PC-9 (cell line): ENCODE data around the gene ROPN1. TPM values are rescaled to one million over a fixed set of nuclear protein-coding genes. Genes with fewer than 3 reads are reported as not detected.
A peak's percentile ranks its signal among the peaks of the same experiment; 100 is the strongest.

Experiments
- BruUV-seq: library from RNA; stranded (reverse); fragments of 400-500 nt; replicated peaks from 2 replicates; lab custom pipeline; 2021; lab: Mats Ljungman, UMichigan
- CTCF ChIA-PET: fragments of 300-600 bp; sonication (Branson Sonifier 250); formaldehyde crosslinking; loops from one replicate; lab custom pipeline; 2022; ENCODE audit warnings: antibody characterized with exemption; lab: Charles Lee
- POLR2A ChIA-PET: fragments of 300-600 bp; sonication (Branson Sonifier 250); formaldehyde crosslinking; loops from one replicate; lab custom pipeline; 2022; ENCODE audit warnings: antibody characterized with exemption; ENCODE audit not compliant: unreplicated experiment; lab: Charles Lee
- DNase-seq, 2 experiments: peaks; one replicate each; pipeline versions ENCODE4 v3.0.0 to v3.0.0-alpha.2; 2015 to 2022; ENCODE audit warnings: mixed read lengths in 1 of 2
- H2AFZ ChIP-seq: fragments of 200-600 bp; sonication (generic); 2 replicates; pipeline ENCODE4 v1.8.1; 2017; ENCODE audit warnings: antibody characterized with exemption
- H3F3A ChIP-seq: fragments of 200-600 bp; sonication (generic); 2 replicates; pipeline ENCODE4 v1.8.1; 2017; ENCODE audit warnings: antibody characterized with exemption, mild to moderate bottlenecking, low read depth; ENCODE audit not compliant: insufficient read depth
- H3K27ac ChIP-seq: fragments of 200-600 bp; sonication (generic); 2 replicates; pipeline ENCODE4 v1.6.1; 2016; ENCODE audit warnings: mixed run types
- H3K27me3 ChIP-seq: fragments of 200-600 bp; sonication (generic); 2 replicates; pipeline ENCODE4 v1.6.1; 2016; ENCODE audit warnings: low read depth, mixed run types; ENCODE audit not compliant: insufficient read depth
- H3K36me3 ChIP-seq: fragments of 200-600 bp; sonication (generic); 2 replicates; pipeline ENCODE4 v1.6.1; 2016; ENCODE audit warnings: low read depth, mixed run types
- H3K4me1 ChIP-seq: fragments of 200-600 bp; sonication (generic); replicated peaks from 2 replicates; pipeline ENCODE4 v1.6.1; 2016; ENCODE audit warnings: mixed run types; ENCODE audit not compliant: insufficient read depth
- H3K4me2 ChIP-seq: fragments of 200-600 bp; sonication (generic); 2 replicates; pipeline ENCODE4 v1.6.1; 2017; ENCODE audit warnings: mixed run types
- H3K4me3 ChIP-seq: fragments of 200-600 bp; sonication (generic); 2 replicates; pipeline ENCODE4 v1.6.1; 2016; ENCODE audit warnings: mixed run types
- H3K79me2 ChIP-seq: fragments of 200-600 bp; sonication (generic); 2 replicates; pipeline ENCODE4 v1.6.1; 2017; ENCODE audit warnings: low read depth, mixed run types
- H3K9me2 ChIP-seq: fragments of 200-600 bp; sonication (generic); 2 replicates; pipeline ENCODE4 v1.8.1; 2017; ENCODE audit warnings: mild to moderate bottlenecking; ENCODE audit not compliant: insufficient read depth
- H3K9me3 ChIP-seq: fragments of 200-600 bp; sonication (generic); 2 replicates; pipeline ENCODE4 v1.8.1; 2016; ENCODE audit warnings: low read depth; ENCODE audit not compliant: insufficient read depth
- H4K20me1 ChIP-seq: fragments of 200-600 bp; sonication (generic); 2 replicates; pipeline ENCODE4 v1.8.1; 2017; ENCODE audit not compliant: insufficient read depth
- EZH2 ChIP-seq: fragments of 200-600 bp; sonication (generic); IDR thresholded peaks from 2 replicates; pipeline ENCODE4 v1.8.0; 2017; ENCODE audit warnings: antibody characterized with exemption, low read depth
- intact Hi-C: fragments of 100-400 bp; cut with micrococcal nuclease; formaldehyde crosslinking; loops from one replicate; pipeline ENCODE4 v1.10.0; 2022; ENCODE audit not compliant: unreplicated experiment
- total RNA-seq: library from RNA; stranded (reverse); gene quantifications from 2 replicates; pipeline ENCODE4 v1.2.3, GENCODE V29; 2021
- TF ChIP-seq, protein P1 (sequence below): fragments of 200-600 bp; sonication (generic); conservative IDR thresholded peaks from 2 replicates; pipeline ENCODE4 v1.6.1; 2017; ENCODE audit warnings: mixed run types, antibody characterized with exemption, mild to moderate bottlenecking, moderate library complexity

Gene ROPN1
- total RNA-seq, 1 experiment from 2014 or later: not detected

DNA sequence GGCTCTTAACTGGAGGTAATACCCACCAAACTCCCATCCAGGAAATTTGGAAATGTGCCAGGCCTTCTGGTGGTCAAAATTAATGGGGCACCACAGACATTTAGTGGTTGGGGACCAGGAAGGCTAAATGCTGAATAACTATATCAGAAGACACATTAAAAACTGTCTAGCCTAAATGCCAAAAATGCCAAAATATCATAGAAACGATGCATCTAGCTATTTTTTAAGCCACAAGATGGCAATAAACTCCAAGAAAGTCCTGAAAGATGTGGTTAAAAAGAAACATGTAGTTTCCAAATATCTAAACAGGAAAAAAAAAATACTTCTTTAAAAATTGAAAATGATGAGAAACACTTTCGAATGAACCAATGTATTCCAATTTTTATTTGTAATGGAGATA, 50.8 kb downstream of the ROPN1 start:
- Histone ChIP-seq H3K79me2 (no peaks in the 10 kb centered on the region), H3K27me3 (no peaks in the 10 kb centered on the region), H3K4me2 (no peak overlapping the region), H3K27ac (no peak overlapping the region), H3K9me2 (no peaks in the 10 kb centered on the region), H4K20me1 (no peaks in the 10 kb centered on the region), H3F3A (no peaks in the 10 kb centered on the region), H3K9me3 (no peaks in the 10 kb centered on the region), H3K4me3 (no peak overlapping the region), H3K36me3 (peaks cover 7% of the 10 kb centered on the region), H3K4me1 (no peaks in the 10 kb centered on the region), H2AFZ (no peak overlapping the region)
- CTCF ChIA-PET: interaction anchor here (0.5 to 0.6 kb wide), 2 partner anchors 42 to 300 kb away, joined by 3 read pairs; no protein-coding TSS in a partner anchor
- no TSS peak for BruUV-seq
- TF ChIP-seq, protein P1, sequence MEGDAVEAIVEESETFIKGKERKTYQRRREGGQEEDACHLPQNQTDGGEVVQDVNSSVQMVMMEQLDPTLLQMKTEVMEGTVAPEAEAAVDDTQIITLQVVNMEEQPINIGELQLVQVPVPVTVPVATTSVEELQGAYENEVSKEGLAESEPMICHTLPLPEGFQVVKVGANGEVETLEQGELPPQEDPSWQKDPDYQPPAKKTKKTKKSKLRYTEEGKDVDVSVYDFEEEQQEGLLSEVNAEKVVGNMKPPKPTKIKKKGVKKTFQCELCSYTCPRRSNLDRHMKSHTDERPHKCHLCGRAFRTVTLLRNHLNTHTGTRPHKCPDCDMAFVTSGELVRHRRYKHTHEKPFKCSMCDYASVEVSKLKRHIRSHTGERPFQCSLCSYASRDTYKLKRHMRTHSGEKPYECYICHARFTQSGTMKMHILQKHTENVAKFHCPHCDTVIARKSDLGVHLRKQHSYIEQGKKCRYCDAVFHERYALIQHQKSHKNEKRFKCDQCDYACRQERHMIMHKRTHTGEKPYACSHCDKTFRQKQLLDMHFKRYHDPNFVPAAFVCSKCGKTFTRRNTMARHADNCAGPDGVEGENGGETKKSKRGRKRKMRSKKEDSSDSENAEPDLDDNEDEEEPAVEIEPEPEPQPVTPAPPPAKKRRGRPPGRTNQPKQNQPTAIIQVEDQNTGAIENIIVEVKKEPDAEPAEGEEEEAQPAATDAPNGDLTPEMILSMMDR: peak; percentile 18; the same call in 1 of the 2 replicates
- TF ChIP-seq EZH2: no peak
- no peak for DNase-seq
- intact Hi-C loops: no loop called here
- POLR2A ChIA-PET: no interaction called here

DNA sequence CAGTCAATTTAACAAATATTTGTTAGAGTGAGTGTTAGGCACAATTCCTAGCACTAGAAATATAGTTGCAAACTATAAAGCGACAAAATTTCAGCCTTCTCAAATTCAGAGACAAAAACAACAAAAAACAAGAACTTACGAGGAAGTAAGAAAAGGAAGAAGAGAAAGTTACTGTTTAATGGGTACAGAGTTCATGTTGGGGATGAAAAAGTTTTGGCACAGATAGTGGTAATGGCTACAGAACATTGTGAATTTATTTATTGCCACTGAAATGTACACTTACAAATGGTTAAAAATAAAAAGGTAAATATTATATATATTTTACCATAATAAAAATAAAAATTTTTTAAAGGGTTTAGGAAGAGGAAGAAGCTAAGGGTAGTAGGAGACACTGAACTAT, 52.2 kb downstream of the ROPN1 start:
- ChIA-PET POLR2A (no interaction called here), CTCF (no interaction called here)
- no peak for DNase-seq
- H3K27me3 ChIP-seq: no peaks in the 10 kb centered on the region
- no peak overlapping the region for H3K4me2 ChIP-seq
- H2AFZ ChIP-seq: no peak overlapping the region
- H3F3A ChIP-seq: no peaks in the 10 kb centered on the region
- intact Hi-C loops: no loop called here
- no peak for TF ChIP-seq EZH2
- TF ChIP-seq, protein P1: no peak
- H3K4me1 ChIP-seq: no peaks in the 10 kb centered on the region
- BruUV-seq: no TSS peak
- H3K36me3 ChIP-seq: peaks cover 7% of the 10 kb centered on the region
- no peaks in the 10 kb centered on the region for H3K9me2 ChIP-seq
- H3K4me3 ChIP-seq: no peak overlapping the region
- H4K20me1 ChIP-seq: no peaks in the 10 kb centered on the region
- H3K79me2 ChIP-seq: no peaks in the 10 kb centered on the region
- no peaks in the 10 kb centered on the region for H3K9me3 ChIP-seq
- H3K27ac ChIP-seq: no peak overlapping the region

DNA sequence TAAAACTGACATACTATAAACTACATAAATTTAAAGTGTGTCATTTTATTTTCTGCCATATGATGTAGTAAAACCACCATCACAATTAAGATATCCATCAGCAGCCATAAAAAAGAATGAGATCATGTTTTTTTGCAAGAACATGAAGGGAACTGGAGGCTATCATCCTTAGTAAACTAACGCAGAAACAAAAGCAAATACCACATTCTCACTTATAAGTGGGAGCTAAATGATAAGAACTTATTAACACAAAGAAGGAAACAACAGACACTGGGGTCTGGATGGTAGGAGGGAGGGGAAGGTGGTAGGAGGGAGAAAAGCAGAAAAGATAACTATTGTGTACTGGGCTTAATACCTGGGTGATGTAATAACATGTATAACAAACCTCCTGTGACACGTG, 55.5 kb downstream of the ROPN1 start:
- ChIA-PET POLR2A (no interaction called here), CTCF (interaction anchor here (0.6 kb wide), 1 partner anchor 529 kb away, joined by 3 read pairs; no protein-coding TSS in a partner anchor)
- Histone ChIP-seq H4K20me1 (no peaks in the 10 kb centered on the region; the same call in 1 of the 2 replicates), H3K27me3 (no peaks in the 10 kb centered on the region), H3K27ac (no peak overlapping the region), H3K9me2 (no peaks in the 10 kb centered on the region), H3K4me2 (no peak overlapping the region), H3K79me2 (no peaks in the 10 kb centered on the region), H2AFZ (no peak overlapping the region), H3K9me3 (no peaks in the 10 kb centered on the region), H3K4me3 (no peak overlapping the region), H3K4me1 (no peaks in the 10 kb centered on the region), H3K36me3 (peaks cover 21% of the 10 kb centered on the region), H3F3A (no peaks in the 10 kb centered on the region)
- no peak for TF ChIP-seq EZH2
- TF ChIP-seq, protein P1: no peak
- no TSS peak for BruUV-seq
- intact Hi-C loops: no loop called here
- DNase-seq: no peak
